Fibroblast of the aortic adventitia (primary cell): Measurements from ENCODE around the gene CD9. TPM values are rescaled to one million over a fixed set of nuclear protein-coding genes. Genes with fewer than 3 reads are reported as not detected.
A peak's percentile ranks its signal among the peaks of the same experiment; 100 is the strongest.

ENCODE experiments used
- DNase-seq: peaks from one replicate; pipeline ENCODE4 v3.0.0-alpha.2; 2010; ENCODE audit warnings: low read depth
- H3K4me3 ChIP-seq: 2 replicates; pipeline ENCODE4 v1.5.1; 2011; ENCODE audit warnings: low read depth, mild to moderate bottlenecking, control low read depth, low read length, moderate library complexity
- CTCF ChIP-seq: IDR thresholded peaks from 2 replicates; pipeline ENCODE4 v1.5.1; 2011; ENCODE audit warnings: mild to moderate bottlenecking, low read length, control low read depth, inconsistent platforms; ENCODE audit not compliant: insufficient read depth
- total RNA-seq: library from RNA; depleted of rRNA; stranded (reverse); fragments of >200 nt; gene quantifications from 2 replicates; pipeline ENCODE4 v1.2.3, GENCODE V29; 2012; ENCODE audit warnings: low replicate concordance

The CD9 gene
- total RNA-seq, 1 donor, result 407 TPM

GRCh38 chr12:6234214-6234613, 34.0 kb downstream of the CD9 start:
- TF ChIP-seq CTCF, result no peak
- peak; percentile 51 for DNase-seq

GRCh38 chr12:6234906-6235305, 34.7 kb downstream of the CD9 start:
- no peak overlapping the region for H3K4me3 ChIP-seq
- no peak for TF ChIP-seq CTCF
- DNase-seq, result no peak

More at GRCh38 chr12:6234214-6234613, 34.0 kb downstream of the CD9 start:
- H3K4me3 ChIP-seq, result no peak overlapping the region

GRCh38 chr12:6235499-6235898, 35.3 kb downstream of the CD9 start:
- TF ChIP-seq CTCF, result no peak
- DNase-seq, result no peak
- no peak overlapping the region for H3K4me3 ChIP-seq

GRCh38 chr12:6235906-6236640, 35.9 kb downstream of the CD9 start:
- DNase-seq, result no peak
- no peak overlapping the region for H3K4me3 ChIP-seq
- TF ChIP-seq CTCF, result no peak

- no peak overlapping the region for H3K4me3 ChIP-seq
- no peak for DNase-seq
- TF ChIP-seq CTCF, result no peak
Observed at GRCh38 chr12:6236641-6236940, 36.4 kb downstream of the CD9 start.

- H3K4me3 ChIP-seq, result no peak overlapping the region
- TF ChIP-seq CTCF, result no peak
- no peak for DNase-seq
Observed at GRCh38 chr12:6237830-6238229, 37.6 kb downstream of the CD9 start.

- H3K4me3 ChIP-seq, result no peak overlapping the region
- no peak for DNase-seq
- TF ChIP-seq CTCF, result no peak
Observed at GRCh38 chr12:6238875-6239274, 38.7 kb downstream of the CD9 start.
